HepG2 (cell line): ENCODE measurements around the gene IQCN. TPM values are rescaled to one million over a fixed set of nuclear protein-coding genes. Genes with fewer than 3 reads are reported as not detected.
A peak's percentile ranks its signal among the peaks of the same experiment; 100 is the strongest.

Experiments
- ATF7-NPFF ChIP-seq: sonication (generic); formaldehyde crosslinking; IDR thresholded peaks from 2 replicates; pipeline ENCODE4 v1.8.1; 2023; ENCODE audit warnings: mild to moderate bottlenecking, low read depth, missing genetic modification reagents, moderate library complexity
- CCDC6 ChIP-seq: sonication (generic); formaldehyde crosslinking; IDR thresholded peaks from 2 replicates; pipeline ENCODE4 v1.8.1; 2022; ENCODE audit warnings: mild to moderate bottlenecking, missing genetic modification reagents, moderate library complexity
- ELF3 ChIP-seq: IDR thresholded peaks from 2 replicates; pipeline ENCODE4 v1.6.1; 2016; ENCODE audit warnings: missing genetic modification reagents, missing compliant biosample characterization
- GFI1 ChIP-seq: sonication (generic); formaldehyde crosslinking; IDR thresholded peaks from 2 replicates; pipeline ENCODE4 v1.5.0; 2020; ENCODE audit warnings: missing genetic modification reagents, mild to moderate bottlenecking, borderline replicate concordance
- HOXA5 ChIP-seq: sonication (generic); formaldehyde crosslinking; IDR thresholded peaks from 2 replicates; pipeline ENCODE4 v1.4.0; 2020; ENCODE audit warnings: missing genetic modification reagents
- KDM1A ChIP-seq: IDR thresholded peaks from 2 replicates; pipeline ENCODE4 v1.6.1; 2016; ENCODE audit warnings: missing compliant biosample characterization
- KDM3A ChIP-seq: IDR thresholded peaks from 2 replicates; pipeline ENCODE4 v1.6.1; 2018; ENCODE audit warnings: low read depth, missing compliant biosample characterization
- KLF9 ChIP-seq: IDR thresholded peaks from 2 replicates; pipeline ENCODE4 v1.6.1; 2016; ENCODE audit warnings: low read depth
- NFAT5 ChIP-seq: sonication (generic); formaldehyde crosslinking; IDR thresholded peaks from 2 replicates; pipeline ENCODE4 v1.4.0; 2020; ENCODE audit warnings: missing genetic modification reagents
- NFATC3 ChIP-seq: sonication (generic); formaldehyde crosslinking; IDR thresholded peaks from 2 replicates; pipeline ENCODE4 v1.5.1; 2020; ENCODE audit warnings: mild to moderate bottlenecking, missing genetic modification reagents
- NR3C1 ChIP-seq: sonication (generic); formaldehyde crosslinking; IDR thresholded peaks from 2 replicates; pipeline ENCODE4 v1.4.0; 2020; ENCODE audit warnings: missing genetic modification reagents
- PLRG1 ChIP-seq: fragments of 450-650 bp; conservative IDR thresholded peaks from 2 replicates; pipeline ENCODE4 v1.6.1; 2016
- PREB ChIP-seq: sonication (generic); formaldehyde crosslinking; IDR thresholded peaks from 2 replicates; pipeline ENCODE4 v1.4.0; 2020; ENCODE audit warnings: missing genetic modification reagents
- PTBP1 ChIP-seq: fragments of 200-400 bp; formaldehyde crosslinking; IDR thresholded peaks from 2 replicates; pipeline ENCODE4 v1.6.1; 2018; ENCODE audit warnings: low read length, low read depth; ENCODE audit not compliant: poor library complexity, severe bottlenecking
- SMC3 ChIP-seq: IDR thresholded peaks from 2 replicates; pipeline ENCODE4 v1.6.1; 2011; ENCODE audit warnings: low read length, improper control_type of control experiment
- ZNF180 ChIP-seq: sonication (generic); formaldehyde crosslinking; IDR thresholded peaks from 2 replicates; pipeline ENCODE4 v1.4.0; 2020; ENCODE audit warnings: low read depth, missing genetic modification reagents, borderline replicate concordance
- ZNF343 ChIP-seq: sonication (generic); formaldehyde crosslinking; IDR thresholded peaks from 2 replicates; pipeline ENCODE4 v1.4.0; 2020; ENCODE audit warnings: mild to moderate bottlenecking, missing genetic modification reagents
- ZNF564 ChIP-seq: sonication (generic); formaldehyde crosslinking; IDR thresholded peaks from 2 replicates; pipeline ENCODE4 v1.8.1; 2023; ENCODE audit warnings: mild to moderate bottlenecking, missing genetic modification reagents
- ZNF713 ChIP-seq: sonication (generic); formaldehyde crosslinking; IDR thresholded peaks from 2 replicates; pipeline ENCODE4 v1.4.0; 2020; ENCODE audit warnings: mild to moderate bottlenecking, missing genetic modification reagents
- polyA plus RNA-seq, 8 experiments: library from polyadenylated mRNA; depleted of rRNA in 3 of 8; stranded (reverse) in 7 of 8; unstranded in 1 of 8; fragments of >200 nt; fragmentation: Illumina TruSeq in 4 of 8; extraction: Trizol in 4 of 8; gene quantifications; 2 replicates each; pipeline versions ENCODE4 v1.2.1 to v1.2.3, GENCODE V29; 2011 to 2016; ENCODE audit warnings: low read depth in 4 of 8, missing spikeins in 1 of 8, mixed read lengths in 1 of 8; ENCODE audit not compliant: insufficient read depth in 1 of 8
- total RNA-seq, 5 experiments: library from RNA; depleted of rRNA; stranded (reverse); fragments of >200 nt; fragmentation: Illumina TruSeq; extraction: Trizol; gene quantifications; 2 replicates each; pipeline ENCODE4 v1.2.3, GENCODE V29; 2016; ENCODE audit warnings: low read depth in 1 of 5
- TF ChIP-seq, protein P1 (sequence below): IDR thresholded peaks from 2 replicates; pipeline ENCODE4 v1.6.1; 2016; ENCODE audit warnings: missing biosample characterization, missing genetic modification reagents, low read depth
- TF ChIP-seq, protein P2 (sequence below): sonication (generic); formaldehyde crosslinking; IDR thresholded peaks from 2 replicates; pipeline ENCODE4 v1.8.0; 2022; ENCODE audit warnings: mild to moderate bottlenecking, missing genetic modification reagents, moderate library complexity
- TF ChIP-seq, protein P3 (sequence below): sonication (generic); formaldehyde crosslinking; IDR thresholded peaks from 2 replicates; pipeline ENCODE4 v1.8.0; 2022; ENCODE audit warnings: missing genetic modification reagents, low read depth, mild to moderate bottlenecking, borderline replicate concordance

The IQCN gene
- total and polyA plus RNA-seq, 2 of the 13 experiments (the other 11 are each of a cell fraction or from before 2014, with no cell fraction given) = 0.04 to 0.18 TPM

DNA sequence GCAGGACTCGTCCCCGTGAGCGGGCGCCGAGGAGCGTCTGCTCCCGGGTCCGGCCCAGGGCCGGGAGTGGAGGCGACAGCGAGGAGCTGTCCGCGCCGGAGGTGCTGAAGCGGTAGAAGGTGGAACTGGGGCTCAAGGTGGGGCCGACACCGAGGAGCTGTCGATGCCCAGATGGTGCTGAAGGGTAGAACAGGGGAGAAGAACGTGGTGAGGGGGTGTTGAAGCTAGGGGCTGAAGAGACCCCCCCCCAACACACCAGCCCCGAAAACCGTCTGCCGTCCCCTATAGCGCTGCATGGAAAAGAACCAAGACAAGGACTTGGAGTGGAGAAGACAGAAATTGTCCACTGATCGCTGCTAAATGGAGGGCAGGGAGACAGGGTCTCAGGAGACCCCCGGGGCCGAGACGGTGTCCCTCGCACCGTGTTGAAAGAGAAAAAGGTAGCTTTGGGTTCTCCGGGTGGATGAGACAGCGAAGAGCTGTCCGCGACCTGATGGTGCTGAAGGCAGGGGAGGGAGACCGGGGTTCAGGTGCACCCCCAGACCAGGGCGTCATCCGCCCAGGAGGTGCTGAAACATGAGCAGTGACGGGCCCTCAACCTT lies 40.9 kb downstream of the IQCN start (continued):
- TF ChIP-seq PREB (no peak), SMC3 (no peak), ZNF713 (CRISPR knock-in tag) (no peak), KLF9 (CRISPR knock-in tag) (peak; percentile 83; the same call in 1 of the 2 replicates), KDM1A (0 out of 2 replicates have a peak, but pooled peaks have one; percentile 48), ZNF564 (CRISPR knock-in tag) (peak; percentile 63), ELF3 (peak; percentile 77), CCDC6 (CRISPR knock-in tag) (peak; percentile 77; the same call in 1 of the 2 replicates), ATF7-NPFF (no peak; the same call in 1 of the 2 replicates), GFI1 (peak; percentile 72; the same call in 1 of the 2 replicates), ZNF180 (CRISPR knock-in tag) (no peak), HOXA5 (peak; percentile 99), KDM3A (CRISPR knock-in tag) (peak; percentile 87), PLRG1 (no peak), PTBP1 (no peak), NFAT5 (peak; percentile 77), NR3C1 (CRISPR knock-in tag) (no peak), NFATC3 (no peak), ZNF343 (CRISPR knock-in tag) (0 out of 2 replicates have a peak, but pooled peaks have one; percentile 39)
- TF ChIP-seq, protein P1, sequence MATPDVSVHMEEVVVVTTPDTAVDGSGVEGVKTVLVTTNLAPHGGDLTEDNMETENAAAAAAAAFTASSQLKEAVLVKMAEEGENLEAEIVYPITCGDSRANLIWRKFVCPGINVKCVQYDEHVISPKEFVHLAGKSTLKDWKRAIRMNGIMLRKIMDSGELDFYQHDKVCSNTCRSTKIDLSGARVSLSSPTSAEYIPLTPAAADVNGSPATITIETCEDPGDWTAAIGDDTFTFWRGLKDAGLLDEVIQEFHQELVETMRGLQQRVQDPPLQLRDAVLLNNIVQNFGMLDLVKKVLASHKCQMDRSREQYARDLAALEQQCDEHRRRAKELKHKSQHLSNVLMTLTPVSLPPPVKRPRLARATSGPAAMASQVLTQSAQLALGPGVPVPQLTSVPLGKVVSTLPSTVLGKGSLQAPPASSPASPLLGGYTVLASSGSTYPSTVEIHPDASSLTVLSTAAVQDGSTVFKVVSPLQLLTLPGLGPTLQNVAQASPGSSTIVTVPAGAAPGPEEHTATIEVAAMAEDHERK (CRISPR knock-in tag) = no peak
- TF ChIP-seq, protein P2, sequence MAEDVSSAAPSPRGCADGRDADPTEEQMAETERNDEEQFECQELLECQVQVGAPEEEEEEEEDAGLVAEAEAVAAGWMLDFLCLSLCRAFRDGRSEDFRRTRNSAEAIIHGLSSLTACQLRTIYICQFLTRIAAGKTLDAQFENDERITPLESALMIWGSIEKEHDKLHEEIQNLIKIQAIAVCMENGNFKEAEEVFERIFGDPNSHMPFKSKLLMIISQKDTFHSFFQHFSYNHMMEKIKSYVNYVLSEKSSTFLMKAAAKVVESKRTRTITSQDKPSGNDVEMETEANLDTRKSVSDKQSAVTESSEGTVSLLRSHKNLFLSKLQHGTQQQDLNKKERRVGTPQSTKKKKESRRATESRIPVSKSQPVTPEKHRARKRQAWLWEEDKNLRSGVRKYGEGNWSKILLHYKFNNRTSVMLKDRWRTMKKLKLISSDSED (CRISPR knock-in tag) = no peak
- TF ChIP-seq, protein P3, sequence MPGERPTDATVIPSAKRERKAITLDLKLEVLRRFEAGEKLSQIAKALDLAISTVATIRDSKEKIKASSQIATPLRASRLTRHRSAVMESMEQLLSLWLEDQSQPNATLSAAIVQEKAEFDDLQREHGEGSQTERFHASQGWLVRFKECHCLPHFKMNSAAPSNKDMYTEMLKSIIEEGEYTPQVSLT (CRISPR knock-in tag) = 0 out of 2 replicates have a peak, but pooled peaks have one; percentile 60
